HG02840 (cell line): ENCODE measurements around the gene DNAJB12.
"Not testable (repeated sequence)": the region's sequence is repeated elsewhere in the genome, so short reads cannot be mapped to it uniquely, and the experiment has no call there.

ENCODE experiments used
- ATAC-seq: cut with Tn5 transposase; IDR thresholded peaks from one replicate; pipeline ENCODE4 v1.9.1; 2021; ENCODE audit warnings: mild to moderate bottlenecking, moderate library complexity, moderate number of reproducible peaks; ENCODE audit not compliant: unreplicated experiment, low FRiP score

DNAJB12 gene

DNA sequence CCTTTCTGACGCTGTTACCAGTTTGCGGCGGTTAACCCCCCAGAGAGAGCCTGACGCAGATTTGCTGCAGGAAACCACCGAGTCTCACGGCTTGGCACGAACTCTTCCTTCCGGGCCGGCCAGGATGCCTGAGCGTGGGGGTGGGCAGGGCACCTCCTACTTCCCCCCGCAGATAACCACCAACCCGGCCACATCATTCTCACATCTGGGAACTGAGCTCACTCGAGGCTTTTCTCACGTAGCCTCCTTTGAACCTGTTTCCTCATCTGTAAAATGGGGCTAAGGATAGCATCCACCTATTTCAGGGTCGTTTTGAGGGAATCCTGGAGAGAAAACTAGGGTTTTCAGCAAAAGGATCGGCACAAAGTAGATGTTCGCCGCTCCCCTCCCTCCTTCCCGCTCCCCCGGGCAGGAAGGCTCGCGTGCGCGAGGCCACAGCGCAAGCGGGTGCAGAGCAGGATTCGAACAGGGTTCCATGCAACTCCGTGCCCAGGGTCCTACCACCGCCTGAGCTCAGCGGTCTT lies 57.4 kb downstream of the DNAJB12 start:
- ATAC-seq = peak; percentile 52

DNA sequence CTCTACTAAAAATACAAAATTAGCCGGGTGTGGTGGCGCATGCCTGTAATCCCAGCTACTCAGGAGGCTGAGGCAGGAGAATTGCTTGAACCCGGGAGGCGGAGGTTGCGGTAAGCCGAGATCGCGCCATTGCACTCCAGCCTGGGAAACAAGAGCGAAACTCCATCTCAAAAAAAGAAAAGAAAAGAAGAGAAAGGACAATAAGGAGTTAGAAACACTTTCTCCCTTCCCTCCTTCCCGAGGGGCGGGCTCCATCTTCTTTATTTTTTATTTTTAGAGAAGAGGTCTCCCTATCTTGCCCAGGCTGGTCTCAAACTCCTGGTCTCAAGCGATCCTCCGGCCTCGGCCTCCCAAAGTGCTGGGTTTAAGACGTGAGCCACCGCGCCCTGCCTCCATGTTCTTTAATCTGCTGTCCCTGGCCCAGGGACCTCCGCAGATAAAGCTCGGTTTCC lies 57.9 kb downstream of the DNAJB12 start:
- not testable (repeated sequence) for ATAC-seq

DNA sequence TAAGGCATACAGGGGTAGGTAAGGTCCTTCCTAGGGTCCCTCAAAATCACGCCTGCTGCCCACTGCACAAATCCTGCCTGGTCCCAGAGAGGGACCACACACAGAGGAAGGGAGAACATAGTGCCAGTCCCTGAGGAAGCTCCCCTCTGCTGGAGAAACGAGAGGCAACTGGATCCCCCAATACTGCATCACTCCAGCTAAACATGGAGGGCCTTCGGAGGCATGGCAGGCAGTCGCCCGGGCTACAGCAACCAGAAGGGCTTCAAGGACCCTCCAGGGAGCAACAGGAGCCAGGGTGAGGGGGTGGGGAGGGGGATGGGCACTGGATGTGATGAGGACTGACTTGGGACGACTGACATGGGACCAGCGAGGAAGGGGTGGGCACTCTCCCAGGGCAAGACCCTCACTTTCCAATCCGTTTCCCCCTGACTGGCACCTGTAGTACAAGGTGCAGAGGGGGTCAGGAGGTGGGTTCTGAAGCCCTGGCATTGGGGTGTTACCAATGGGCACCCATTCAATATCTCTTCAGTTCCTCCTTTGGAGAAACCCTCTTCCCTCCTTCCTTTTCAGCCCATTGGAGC lies 59.3 kb downstream of the DNAJB12 start:
- no peak for ATAC-seq

DNA sequence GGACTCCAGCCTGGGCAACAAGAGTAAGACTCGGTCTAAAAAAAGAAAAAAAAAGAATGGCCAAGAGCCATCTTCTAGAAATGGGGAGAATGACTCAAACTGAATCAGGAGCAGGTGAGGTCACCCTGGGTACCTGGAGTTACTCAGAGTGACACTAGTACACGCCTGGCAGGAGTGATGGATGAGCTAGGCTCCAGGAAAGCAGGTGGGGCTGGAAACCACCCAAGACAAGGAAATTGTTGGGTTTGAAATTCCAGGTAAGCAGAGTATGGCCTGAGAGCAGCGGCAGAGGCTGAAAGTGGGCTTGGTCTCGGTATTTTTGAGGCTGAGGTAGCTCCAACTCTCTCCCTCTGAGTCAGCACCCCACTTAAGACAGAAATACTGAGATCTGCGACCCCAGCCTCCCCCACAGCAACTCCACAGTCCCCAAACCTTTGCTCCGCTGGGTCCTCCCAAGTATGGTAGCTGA lies 62.5 kb downstream of the DNAJB12 start:
- no peak for ATAC-seq

DNA sequence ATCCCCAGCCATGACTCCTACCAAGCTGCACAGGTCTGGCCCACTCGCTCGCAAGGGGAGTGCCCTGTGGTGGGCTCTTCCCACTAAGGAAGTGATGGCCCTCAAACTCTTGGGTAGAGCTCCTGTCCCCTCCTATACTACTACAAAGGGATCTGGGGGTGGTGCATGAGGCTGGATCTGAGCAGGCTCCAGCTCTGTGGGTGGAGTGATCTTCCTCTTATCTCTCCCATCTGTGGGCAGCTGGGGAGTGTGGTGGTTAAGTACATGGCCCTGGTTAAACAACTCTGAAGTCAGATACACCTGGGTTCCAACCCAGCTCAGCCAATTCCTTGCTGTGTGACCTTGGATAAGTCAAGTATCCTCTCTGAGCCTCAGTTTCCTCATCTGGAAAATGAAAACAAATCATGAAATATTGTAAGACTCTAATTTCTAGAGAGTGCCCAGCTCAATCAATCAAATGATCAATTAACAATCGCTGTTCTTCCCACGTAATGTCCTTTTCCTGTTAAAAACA lies 63.6 kb downstream of the DNAJB12 start:
- ATAC-seq = no peak

DNA sequence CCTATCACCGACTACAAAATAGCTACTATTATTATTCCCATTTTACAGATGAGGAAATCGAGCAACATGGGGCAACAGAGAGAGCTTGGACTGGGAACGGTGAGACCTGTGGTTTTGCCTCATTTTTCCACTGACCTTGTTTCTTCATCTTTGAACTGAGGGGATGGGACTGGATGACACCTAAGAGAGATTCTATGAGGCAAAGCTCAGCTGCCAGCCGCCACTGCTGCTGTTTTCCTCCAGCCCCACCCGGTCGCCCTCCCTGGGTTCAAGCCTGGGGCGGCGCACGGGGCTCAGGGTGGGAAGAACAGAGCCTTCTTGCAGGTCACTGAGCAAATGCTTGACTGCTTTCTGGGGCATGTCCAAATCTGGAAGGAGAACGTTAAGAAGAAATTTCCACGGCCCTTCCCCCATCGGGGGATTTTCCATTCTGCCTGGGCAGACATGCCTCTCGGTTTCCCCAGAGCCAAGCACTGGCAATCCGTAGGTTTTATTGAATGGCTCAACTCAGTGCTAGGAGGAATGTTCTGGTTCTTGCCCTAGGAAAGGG lies 68.7 kb downstream of the DNAJB12 start:
- ATAC-seq = no peak

DNA sequence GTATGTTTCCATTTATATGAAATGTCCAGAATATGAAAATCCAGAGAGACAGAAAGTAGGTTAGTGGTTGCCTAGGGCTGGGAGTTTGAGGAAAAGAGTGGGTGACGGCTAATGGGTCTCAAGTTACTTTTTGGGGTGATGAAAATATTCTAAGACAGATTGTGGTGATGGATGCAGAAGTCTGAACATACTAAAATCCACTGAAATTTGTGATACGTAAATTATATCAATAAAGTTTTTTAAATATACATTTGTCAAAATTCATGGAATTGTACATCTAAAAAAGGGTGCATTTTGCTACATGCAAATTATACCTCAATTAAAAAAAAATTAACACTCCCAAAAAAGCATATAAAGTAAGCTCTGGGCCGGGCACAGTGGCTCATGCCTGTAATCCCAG lies 71.6 kb downstream of the DNAJB12 start:
- ATAC-seq = no peak
